Neuronal stem cell (in vitro differentiated cells): ENCODE measurements around the gene RAB14.

Source experiments
- DNase-seq: peaks from one replicate; pipeline ENCODE4 v3.0.0-alpha.2; 2013; ENCODE audit warnings: low spot score
- H2AFZ ChIP-seq: one replicate; pipeline ENCODE4 v1.6.1; 2013; ENCODE audit warnings: mild to moderate bottlenecking, low read length, inconsistent platforms
- H2AK5ac ChIP-seq: 2 replicates; pipeline ENCODE4 v1.6.1; 2013; ENCODE audit warnings: low read depth, mild to moderate bottlenecking, inconsistent platforms, low read length, moderate library complexity, mixed read lengths
- H2BK120ac ChIP-seq: 2 replicates; pipeline ENCODE4 v1.6.1; 2013; ENCODE audit warnings: low read depth, mild to moderate bottlenecking, inconsistent platforms, low read length, moderate library complexity, mixed read lengths
- H2BK12ac ChIP-seq: one replicate; pipeline ENCODE4 v1.6.1; 2013; ENCODE audit warnings: low read length, inconsistent platforms
- H2BK15ac ChIP-seq: 2 replicates; pipeline ENCODE4 v1.6.1; 2013; ENCODE audit warnings: mild to moderate bottlenecking, low read length, inconsistent platforms, mixed read lengths
- H2BK5ac ChIP-seq: one replicate; pipeline ENCODE4 v1.6.1; 2013; ENCODE audit warnings: inconsistent platforms, mild to moderate bottlenecking, low read length, moderate library complexity
- H3K14ac ChIP-seq: one replicate; pipeline ENCODE4 v1.6.1; 2013; ENCODE audit warnings: low read length, inconsistent platforms
- H3K18ac ChIP-seq: 2 replicates; pipeline ENCODE4 v1.6.1; 2013; ENCODE audit warnings: low read length, inconsistent platforms
- H3K23ac ChIP-seq: 2 replicates; pipeline ENCODE4 v1.6.1; 2013; ENCODE audit warnings: low read depth, mild to moderate bottlenecking, mixed read lengths, low read length, inconsistent platforms; ENCODE audit not compliant: poor library complexity
- H3K27ac ChIP-seq: replicated peaks from 3 replicates; pipeline ENCODE4 v1.5.1; 2013; ENCODE audit warnings: low read length, inconsistent platforms
- H3K27me3 ChIP-seq, 3 experiments: 2 replicates each; pipeline ENCODE4 v1.6.1; 2013; ENCODE audit warnings: low read length in 3 of 3, mild to moderate bottlenecking in 2 of 3, inconsistent platforms in 1 of 3, low read depth in 1 of 3, mixed read lengths in 1 of 3, moderate library complexity in 1 of 3; ENCODE audit not compliant: control insufficient read depth in 3 of 3, insufficient read depth in 3 of 3
- H3K36me3 ChIP-seq, 2 donors: replicated peaks in 1 of 2; 2 replicates each; pipeline ENCODE4 v1.6.1; 2013; ENCODE audit warnings: low read length in 2 of 2; ENCODE audit not compliant: control insufficient read depth in 2 of 2, insufficient read depth in 2 of 2
- H3K4ac ChIP-seq: 2 replicates; pipeline ENCODE4 v1.6.1; 2013; ENCODE audit warnings: inconsistent platforms, mild to moderate bottlenecking, low read length, moderate library complexity
- H3K4me1 ChIP-seq, 2 donors: 1 replicate in 1 of 2; 2 replicates in 1 of 2; pipeline ENCODE4 v1.6.1; 2013; ENCODE audit warnings: low read length in 2 of 2, low read depth in 1 of 2; ENCODE audit not compliant: control insufficient read depth in 2 of 2, insufficient read depth in 1 of 2
- H3K4me2 ChIP-seq: one replicate; pipeline ENCODE4 v1.6.1; 2013; ENCODE audit warnings: mild to moderate bottlenecking, low read length, inconsistent platforms; ENCODE audit not compliant: insufficient read depth, poor library complexity, severe bottlenecking
- H3K4me3 ChIP-seq, 2 donors: 2 replicates each; pipeline ENCODE4 v1.5.1; 2013; ENCODE audit warnings: low read length in 2 of 2, mild to moderate bottlenecking in 2 of 2, inconsistent platforms in 1 of 2, moderate library complexity in 1 of 2
- H3K79me1 ChIP-seq: one replicate; pipeline ENCODE4 v1.6.1; 2013; ENCODE audit warnings: low read depth, mild to moderate bottlenecking, inconsistent platforms, low read length, moderate library complexity
- H3K9ac ChIP-seq: one replicate; pipeline ENCODE4 v1.6.1; 2013; ENCODE audit warnings: mild to moderate bottlenecking, low read depth, low read length, inconsistent platforms; ENCODE audit not compliant: poor library complexity
- H3K9me3 ChIP-seq, 2 donors: replicated peaks in 1 of 2; 2 replicates each; pipeline versions ENCODE3 to v1.6.1; 2013; ENCODE audit warnings: low read length in 2 of 2, mild to moderate bottlenecking in 2 of 2, inconsistent platforms in 1 of 2, low read depth in 1 of 2, mixed read lengths in 1 of 2, moderate library complexity in 1 of 2; ENCODE audit not compliant: control insufficient read depth in 2 of 2, insufficient read depth in 1 of 2
- H4K8ac ChIP-seq: one replicate; pipeline ENCODE4 v1.6.1; 2013; ENCODE audit warnings: low read depth, mild to moderate bottlenecking, inconsistent platforms, low read length, moderate library complexity
- H4K91ac ChIP-seq: one replicate; pipeline ENCODE4 v1.6.1; 2013; ENCODE audit warnings: low read length, low read depth, mild to moderate bottlenecking, inconsistent platforms; ENCODE audit not compliant: poor library complexity
- WGBS, 2 donors: extraction: QIAGEN DNeasy Blood & Tissue Kit; methylation state at CpG; one replicate each; pipeline ENCODE4 v1.1.7; 2013; ENCODE audit warnings: missing lambda C conversion rate in 2 of 2, mixed read lengths in 1 of 2; ENCODE audit not compliant: insufficient read length in 2 of 2, insufficient replicate concordance in 1 of 2; ENCODE audit errors: extremely low coverage in 2 of 2; 5-methylcytosine and 5-hydroxymethylcytosine counted together

RAB14 gene

GRCh38 chr9:121200356-121200755 lies 1.3 kb downstream of the RAB14 start:
- Histone ChIP-seq H3K4me2 (peak overlapping the region; percentile 60), H2BK12ac (no peak overlapping the region), H3K18ac (no peak overlapping the region), H3K27me3 (no peaks in the 10 kb centered on the region), H3K36me3 (no peaks in the 10 kb centered on the region), H2AK5ac (no peak overlapping the region), H4K91ac (no peak overlapping the region), H2BK5ac (no peak overlapping the region), H3K4me3 (peak overlapping the region; percentile 83 to 100), H4K8ac (no peak overlapping the region), H2BK120ac (no peak overlapping the region), H3K9me3 (no peaks in the 10 kb centered on the region), H3K27ac (no peak overlapping the region), H3K14ac (no peak overlapping the region), H3K79me1 (peaks cover 5% of the 10 kb centered on the region), H3K23ac (no peak overlapping the region), H3K4me1 (peaks cover 8 to 23% of the 10 kb centered on the region in 2 donors), H3K9ac (no peak overlapping the region), H2BK15ac (no peak overlapping the region), H2AFZ (no peak overlapping the region), H3K4ac (no peak overlapping the region)
- WGBS, 2 donors: no CpG with 5 or more reads among the region's 4 CpGs
- DNase-seq: no peak

GRCh38 chr9:121199921-121200320 lies 1.7 kb downstream of the RAB14 start:
- no peak overlapping the region for H3K14ac ChIP-seq
- no peak overlapping the region for H2BK12ac ChIP-seq
- H3K23ac ChIP-seq: no peak overlapping the region
- H3K9me3 ChIP-seq: no peaks in the 10 kb centered on the region
- no peak overlapping the region for H2BK5ac ChIP-seq
- no peak overlapping the region for H4K91ac ChIP-seq
- H3K4ac ChIP-seq: no peak overlapping the region
- H3K4me3 ChIP-seq: peak overlapping the region in 1 of 2 donors; percentile 83
- no peak for DNase-seq
- no peak overlapping the region for H2BK15ac ChIP-seq
- no peaks in the 10 kb centered on the region for H3K27me3 ChIP-seq
- no peak overlapping the region for H3K9ac ChIP-seq
- no peaks in the 10 kb centered on the region for H3K36me3 ChIP-seq
- no CpG with 5 or more reads among the region's 2 CpGs for WGBS, 2 donors
- no peak overlapping the region for H3K4me2 ChIP-seq
- H3K4me1 ChIP-seq: peaks cover 8 to 27% of the 10 kb centered on the region in 2 donors
- H3K18ac ChIP-seq: no peak overlapping the region
- no peak overlapping the region for H4K8ac ChIP-seq
- no peak overlapping the region for H2AFZ ChIP-seq
- H3K79me1 ChIP-seq: peaks cover 5% of the 10 kb centered on the region
- H2BK120ac ChIP-seq: no peak overlapping the region
- H3K27ac ChIP-seq: no peak overlapping the region
- H2AK5ac ChIP-seq: no peak overlapping the region

DNA sequence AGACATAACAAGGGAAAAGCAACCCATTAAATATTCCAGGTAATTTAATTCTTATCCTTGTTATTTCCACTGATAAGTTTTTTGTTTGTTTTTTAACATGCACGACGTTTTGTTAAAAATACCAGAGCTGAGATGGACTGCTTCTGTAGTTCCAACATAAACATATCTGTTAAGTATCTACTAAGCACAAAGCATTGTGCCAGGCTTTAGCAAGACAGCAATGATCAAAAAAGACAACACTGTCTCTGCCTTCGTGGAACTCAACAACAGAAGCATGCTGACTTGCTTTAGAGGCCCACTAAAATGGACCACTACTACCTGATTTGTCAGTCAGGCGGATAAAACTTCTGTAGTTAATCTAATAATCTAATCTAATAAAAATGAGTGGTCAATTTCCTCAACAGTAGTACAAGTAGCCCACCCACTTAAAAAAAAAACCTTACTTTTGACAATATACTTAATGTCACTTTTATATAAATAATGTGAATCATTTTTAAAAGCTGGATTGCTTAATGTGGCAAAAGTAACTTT lies 3.1 kb downstream of the RAB14 start:
- Histone ChIP-seq H3K4me2 (no peak overlapping the region), H3K27me3 (no peaks in the 10 kb centered on the region), H3K9me3 (no peaks in the 10 kb centered on the region), H3K4ac (no peak overlapping the region), H3K18ac (no peak overlapping the region), H3K36me3 (no peaks in the 10 kb centered on the region), H3K4me1 (peaks cover 8 to 30% of the 10 kb centered on the region in 2 donors), H4K91ac (no peak overlapping the region), H2AK5ac (no peak overlapping the region), H3K27ac (no peak overlapping the region), H2BK120ac (no peak overlapping the region), H4K8ac (no peak overlapping the region), H2BK12ac (no peak overlapping the region), H3K23ac (no peak overlapping the region), H3K4me3 (no peak overlapping the region), H2BK5ac (no peak overlapping the region), H2BK15ac (no peak overlapping the region), H3K14ac (no peak overlapping the region), H2AFZ (no peak overlapping the region), H3K79me1 (peaks cover 5% of the 10 kb centered on the region), H3K9ac (no peak overlapping the region)
- no CpG with 5 or more reads among the region's 4 CpGs for WGBS, 2 donors
- no peak for DNase-seq

DNA sequence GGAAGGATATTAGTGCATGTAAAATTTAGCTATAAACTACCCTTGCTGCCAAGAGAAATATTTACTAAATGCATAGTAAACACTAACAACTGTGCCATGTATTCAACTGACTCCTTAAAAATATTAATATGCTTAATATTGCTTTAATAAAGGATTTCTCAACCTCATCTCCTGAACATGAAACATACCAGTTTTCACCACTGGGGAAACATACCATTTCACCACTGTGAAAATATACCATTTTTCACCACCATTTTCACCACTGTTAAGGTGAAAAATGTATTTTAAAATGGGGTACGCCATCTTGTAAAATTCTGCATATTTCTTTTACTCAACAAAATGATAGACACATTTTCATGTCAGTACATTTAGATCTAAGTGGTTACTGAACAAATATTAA lies 4.5 kb downstream of the RAB14 start:
- no peak overlapping the region for H3K14ac ChIP-seq
- no peak overlapping the region for H2BK15ac ChIP-seq
- H3K36me3 ChIP-seq: no peaks in the 10 kb centered on the region
- H3K18ac ChIP-seq: no peak overlapping the region
- H3K23ac ChIP-seq: no peak overlapping the region
- no peak overlapping the region for H3K4ac ChIP-seq
- no peak overlapping the region for H2AK5ac ChIP-seq
- no peak overlapping the region for H4K8ac ChIP-seq
- no peak overlapping the region for H3K4me2 ChIP-seq
- no peak overlapping the region for H2BK5ac ChIP-seq
- no peak overlapping the region for H3K9ac ChIP-seq
- no CpG with 5 or more reads among the region's 1 CpG for WGBS, 2 donors
- H3K27ac ChIP-seq: no peak overlapping the region
- no peak for DNase-seq
- peaks cover 5% of the 10 kb centered on the region for H3K79me1 ChIP-seq
- H2BK120ac ChIP-seq: no peak overlapping the region
- H2BK12ac ChIP-seq: no peak overlapping the region
- no peaks in the 10 kb centered on the region for H3K9me3 ChIP-seq
- H4K91ac ChIP-seq: no peak overlapping the region
- H3K4me3 ChIP-seq: no peak overlapping the region
- H2AFZ ChIP-seq: no peak overlapping the region
- H3K27me3 ChIP-seq: no peaks in the 10 kb centered on the region
- peaks cover 5 to 36% of the 10 kb centered on the region in 2 donors for H3K4me1 ChIP-seq
